GM18499 (cell line): ENCODE measurements around the gene CD276.
"Not testable (repeated sequence)": the region's sequence is repeated elsewhere in the genome, so short reads cannot be mapped to it uniquely, and the experiment has no call there.

Experiments used
- ATAC-seq: cut with Tn5 transposase; IDR thresholded peaks from one replicate; pipeline ENCODE4 v1.9.1; 2021; ENCODE audit warnings: moderate number of reproducible peaks; ENCODE audit not compliant: insufficient read depth, unreplicated experiment

CD276 gene

GRCh38 chr15:73683257-73683776, 866 bp upstream of the CD276 start:
- ATAC-seq: no peak

- ATAC-seq: no peak
Measured at GRCh38 chr15:73684581-73685455, 635 bp downstream of the CD276 start.

- no peak for ATAC-seq
Measured at GRCh38 chr15:73685981-73686380, 1.8 kb downstream of the CD276 start.

GRCh38 chr15:73686781-73687256, 2.6 kb downstream of the CD276 start:
- ATAC-seq: no peak

GRCh38 chr15:73687351-73687750, 3.2 kb downstream of the CD276 start:
- no peak for ATAC-seq

- ATAC-seq: no peak
Measured at GRCh38 chr15:73688455-73688854, 4.3 kb downstream of the CD276 start.

GRCh38 chr15:73691396-73691795, 7.2 kb downstream of the CD276 start:
- no peak for ATAC-seq

GRCh38 chr15:73694419-73694818, 10.2 kb downstream of the CD276 start:
- ATAC-seq: no peak

- no peak for ATAC-seq
Measured at GRCh38 chr15:73695773-73696640, 11.8 kb downstream of the CD276 start.

GRCh38 chr15:73696641-73697001, 12.4 kb downstream of the CD276 start:
- ATAC-seq: no peak

GRCh38 chr15:73697033-73697467, 12.9 kb downstream of the CD276 start:
- ATAC-seq: no peak

- ATAC-seq: no peak
Measured at GRCh38 chr15:73699249-73700040, 15.3 kb downstream of the CD276 start.

- ATAC-seq: no peak
Measured at GRCh38 chr15:73700041-73700842, 16.1 kb downstream of the CD276 start.

- ATAC-seq: not testable (repeated sequence)
Measured at GRCh38 chr15:73702311-73703239, 18.4 kb downstream of the CD276 start.

- ATAC-seq: not testable (repeated sequence)
Measured at GRCh38 chr15:73703601-73704000, 19.4 kb downstream of the CD276 start.

- ATAC-seq: not testable (repeated sequence)
Measured at GRCh38 chr15:73704142-73704868, 20.1 kb downstream of the CD276 start.

GRCh38 chr15:73704869-73705645, 20.9 kb downstream of the CD276 start:
- no peak for ATAC-seq
